ENCODE data around the gene CLCNKB. TPM values are rescaled to one million over a fixed set of nuclear protein-coding genes. Genes with fewer than 3 reads are reported as not detected.
"Not testable (repeated sequence)": the region's sequence is repeated elsewhere in the genome, so short reads cannot be mapped to it uniquely, and the experiment has no call there.

Gene CLCNKB
- polyA plus RNA-seq, 2 donors: 0.06 TPM; not detected in 1

- WGBS, 2 donors: 81 to 83% methylated on average over 6 of the region's 6 CpGs
- peaks cover 0 to 4% of the 10 kb centered on the region in 2 donors for H3K4me1 ChIP-seq (ENCODE audit: control insufficient read depth in 2 of 2, insufficient read depth in 2 of 2, low read length in 1 of 2)
- peak overlapping the region; percentile 77 to 81 for H3K27ac ChIP-seq (ENCODE audit: low read depth in 2 of 2, low read length in 1 of 2)
Measured at GRCh38 chr1:16020325-16020724, 23.3 kb upstream of the CLCNKB start.

DNA sequence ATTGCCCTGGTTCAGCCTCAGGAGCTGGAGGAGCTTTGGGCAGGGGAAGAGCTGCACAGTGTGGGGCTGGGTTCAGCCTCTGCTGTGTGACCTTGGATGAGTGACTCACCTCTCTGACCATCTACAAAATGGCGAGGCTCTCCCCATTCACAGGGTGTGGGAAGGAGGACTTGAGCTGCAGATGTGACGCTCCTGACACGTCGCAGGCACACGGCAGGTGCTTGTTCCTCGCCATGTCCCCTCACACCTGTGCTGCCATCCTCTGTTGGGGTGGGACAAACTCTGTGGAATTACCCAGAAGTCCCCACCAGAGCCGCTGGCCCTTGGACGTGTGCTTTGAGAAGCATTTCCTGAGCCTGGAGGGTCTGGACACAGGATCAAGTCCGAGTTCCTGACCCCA lies 22.7 kb upstream of the CLCNKB start:
- H3K27me3 ChIP-seq (ENCODE audit: control insufficient read depth in 1 of 2, insufficient read depth in 2 of 2, low read length in 2 of 2); H3K36me3 ChIP-seq (ENCODE audit: control insufficient read depth in 2 of 2, insufficient read depth in 2 of 2, low read length in 1 of 2); H3K9me3 ChIP-seq (ENCODE audit: control insufficient read depth in 2 of 2, insufficient read depth in 1 of 2, low read depth in 1 of 2, low read length in 1 of 2); H3K4me3 ChIP-seq (ENCODE audit: low read depth in 1 of 2, low read length in 2 of 2); H3K27ac ChIP-seq (ENCODE audit: low read depth in 2 of 2, low read length in 1 of 2); H3K4me1 ChIP-seq (ENCODE audit: control insufficient read depth in 2 of 2, insufficient read depth in 2 of 2, low read length in 1 of 2): not testable (repeated sequence)
- WGBS, 2 donors: 85% methylated on average over 8 to 9 of the region's 9 CpGs

More at GRCh38 chr1:16020325-16020724, 23.3 kb upstream of the CLCNKB start:
- Histone ChIP-seq H3K27me3 (ENCODE audit: control insufficient read depth in 1 of 2, insufficient read depth in 2 of 2, low read length in 2 of 2) (no peaks in the 10 kb centered on the region), H3K9me3 (ENCODE audit: control insufficient read depth in 2 of 2, insufficient read depth in 1 of 2, low read depth in 1 of 2, low read length in 1 of 2) (no peaks in the 10 kb centered on the region), H3K4me3 (ENCODE audit: low read depth in 1 of 2, low read length in 2 of 2) (no peak overlapping the region), H3K36me3 (ENCODE audit: control insufficient read depth in 2 of 2, insufficient read depth in 2 of 2, low read length in 1 of 2) (no peaks in the 10 kb centered on the region)

- H3K27ac ChIP-seq (ENCODE audit: low read depth in 2 of 2, low read length in 1 of 2): no peak within 1 kb of the TSS
- H3K4me1 ChIP-seq (ENCODE audit: control insufficient read depth in 2 of 2, insufficient read depth in 2 of 2, low read length in 1 of 2): peaks cover 0 to 4% of the 10 kb centered on the region in 2 donors
- WGBS, 2 donors: 44 to 45% methylated on average over 6 of the region's 6 CpGs
Measured at GRCh38 chr1:16021681-16022080, 21.9 kb upstream of the CLCNKB start, which contains the start of gene CLCNKA. Gene CLCNKA, plus strand, starts transcription at chr1:16022036. Its CDS starts 584 bp downstream, at chr1:16022620.

GRCh38 chr1:16022393-16022792 lies 21.2 kb upstream of the CLCNKB start:
- H3K36me3 ChIP-seq (ENCODE audit: control insufficient read depth in 2 of 2, insufficient read depth in 2 of 2, low read length in 1 of 2): no peaks in the 10 kb centered on the region
- no peaks in the 10 kb centered on the region for H3K9me3 ChIP-seq (ENCODE audit: control insufficient read depth in 2 of 2, insufficient read depth in 1 of 2, low read depth in 1 of 2, low read length in 1 of 2)
- H3K4me3 ChIP-seq (ENCODE audit: low read depth in 1 of 2, low read length in 2 of 2): no peak overlapping the region
- H3K27ac ChIP-seq (ENCODE audit: low read depth in 2 of 2, low read length in 1 of 2): no peak overlapping the region
- no peaks in the 10 kb centered on the region for H3K27me3 ChIP-seq (ENCODE audit: control insufficient read depth in 1 of 2, insufficient read depth in 2 of 2, low read length in 2 of 2)
- H3K4me1 ChIP-seq (ENCODE audit: control insufficient read depth in 2 of 2, insufficient read depth in 2 of 2, low read length in 1 of 2): peaks cover 0 to 4% of the 10 kb centered on the region in 2 donors
- 81 to 83% methylated on average over 9 to 11 of the region's 11 CpGs for WGBS, 2 donors

More at GRCh38 chr1:16021681-16022080, 21.9 kb upstream of the CLCNKB start, which contains the start of gene CLCNKA:
- Histone ChIP-seq H3K27me3 (ENCODE audit: control insufficient read depth in 1 of 2, insufficient read depth in 2 of 2, low read length in 2 of 2) (no peaks in the 10 kb centered on the region), H3K9me3 (ENCODE audit: control insufficient read depth in 2 of 2, insufficient read depth in 1 of 2, low read depth in 1 of 2, low read length in 1 of 2) (no peaks in the 10 kb centered on the region), H3K4me3 (ENCODE audit: low read depth in 1 of 2, low read length in 2 of 2) (no peak within 1 kb of the TSS), H3K36me3 (ENCODE audit: control insufficient read depth in 2 of 2, insufficient read depth in 2 of 2, low read length in 1 of 2) (no peaks in the 10 kb centered on the region)

DNA sequence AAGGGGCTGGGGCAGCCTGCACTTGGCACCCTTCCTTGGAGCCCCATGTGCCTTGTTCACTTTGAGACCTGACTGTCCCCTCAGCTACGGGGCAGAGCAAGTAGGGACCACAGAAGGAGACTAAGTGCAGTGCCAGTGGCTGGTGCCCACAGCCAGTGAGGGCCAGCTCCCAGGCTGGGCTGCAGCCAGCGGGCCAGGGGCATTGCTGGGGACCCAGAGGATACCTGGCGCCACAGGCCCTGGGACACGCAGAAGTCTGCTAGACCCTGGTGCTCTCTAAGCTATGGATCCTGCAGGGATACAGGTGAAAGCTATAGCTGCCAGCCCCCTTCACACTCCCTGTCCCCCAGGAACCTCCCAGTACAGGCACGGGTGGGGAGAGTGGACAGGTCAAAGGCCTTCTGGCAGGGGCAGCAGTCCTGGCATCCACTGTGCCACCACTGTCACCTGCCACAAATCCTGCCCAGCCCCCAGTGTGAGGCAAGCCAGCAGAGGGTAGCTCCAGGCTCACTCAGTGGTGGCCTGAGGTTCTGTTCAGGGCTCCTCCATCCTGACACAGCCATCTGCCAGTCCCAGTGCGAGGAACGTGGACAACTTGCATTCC lies 20.4 kb upstream of the CLCNKB start:
- WGBS, 2 donors: 74 to 87% methylated on average over 7 of the region's 7 CpGs
- no peaks in the 10 kb centered on the region for H3K4me1 ChIP-seq (ENCODE audit: control insufficient read depth in 2 of 2, insufficient read depth in 2 of 2, low read length in 1 of 2)
- no peaks in the 10 kb centered on the region for H3K9me3 ChIP-seq (ENCODE audit: control insufficient read depth in 2 of 2, insufficient read depth in 1 of 2, low read depth in 1 of 2, low read length in 1 of 2)
- no peaks in the 10 kb centered on the region for H3K27me3 ChIP-seq (ENCODE audit: control insufficient read depth in 1 of 2, insufficient read depth in 2 of 2, low read length in 2 of 2)
- no peak overlapping the region for H3K4me3 ChIP-seq (ENCODE audit: low read depth in 1 of 2, low read length in 2 of 2)
- H3K36me3 ChIP-seq (ENCODE audit: control insufficient read depth in 2 of 2, insufficient read depth in 2 of 2, low read length in 1 of 2): no peaks in the 10 kb centered on the region
- H3K27ac ChIP-seq (ENCODE audit: low read depth in 2 of 2, low read length in 1 of 2): no peak overlapping the region

DNA sequence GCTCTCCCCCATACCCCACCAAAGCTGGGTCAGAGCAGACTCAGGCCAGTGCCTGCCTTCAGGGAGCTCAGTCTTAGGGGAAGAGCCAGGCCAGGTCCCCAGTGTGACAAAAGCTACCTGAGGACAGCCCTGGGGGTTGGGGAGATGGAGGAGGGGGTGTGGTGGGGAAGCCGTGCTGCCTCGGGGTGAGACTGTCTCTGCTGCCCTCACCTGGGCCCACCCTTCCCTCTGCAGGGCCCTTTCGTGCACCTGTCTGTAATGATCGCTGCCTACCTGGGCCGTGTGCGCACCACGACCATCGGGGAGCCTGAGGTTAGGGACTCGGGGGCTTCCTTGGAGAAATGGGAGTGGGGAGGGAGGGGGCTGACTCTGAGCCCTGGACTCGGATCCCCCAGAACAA lies 17.3 kb upstream of the CLCNKB start:
- WGBS, 2 donors: 41 to 55% methylated on average over 6 to 9 of the region's 10 CpGs

DNA sequence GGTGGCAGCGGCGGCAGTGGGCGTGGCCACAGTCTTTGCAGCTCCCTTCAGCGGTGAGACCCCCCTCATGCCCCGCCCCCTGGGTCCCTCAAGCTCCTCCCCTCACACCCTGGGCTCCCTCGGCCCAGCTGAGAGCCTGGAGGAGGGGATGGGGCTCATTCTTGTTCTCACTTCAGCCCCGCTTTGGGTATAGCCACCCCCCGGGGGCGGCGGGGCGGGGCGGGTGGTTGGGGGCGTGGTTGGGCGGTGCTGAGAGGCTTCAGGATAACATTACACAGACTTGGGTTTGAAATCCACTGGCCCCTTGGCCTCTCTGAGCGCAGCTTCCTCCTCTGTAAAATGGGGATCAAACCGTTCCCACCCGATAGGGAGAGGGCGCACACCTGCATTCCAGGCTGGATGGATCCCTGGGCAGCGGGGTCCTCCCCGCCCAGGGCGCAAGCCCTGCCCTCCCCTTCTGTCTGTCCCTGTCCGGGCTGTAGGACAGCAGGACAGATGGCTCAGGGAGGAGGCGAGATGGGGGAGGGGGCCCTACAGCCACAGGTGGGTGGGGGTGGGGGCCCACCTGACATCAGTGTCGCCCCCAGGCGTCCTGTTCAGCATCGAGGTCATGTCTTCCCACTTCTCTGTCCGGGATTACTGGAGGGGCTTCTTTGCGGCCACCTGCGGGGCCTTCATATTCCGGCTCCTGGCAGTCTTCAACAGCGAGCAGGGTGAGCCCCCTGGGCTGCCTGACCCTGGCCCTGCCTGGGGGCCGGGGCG lies 16.7 kb upstream of the CLCNKB start:
- 6 to 11% methylated on average over 30 to 33 of the region's 33 CpGs for WGBS, 2 donors
- peaks cover 0 to 2% of the 10 kb centered on the region in 2 donors for H3K27me3 ChIP-seq (ENCODE audit: control insufficient read depth in 1 of 2, insufficient read depth in 2 of 2, low read length in 2 of 2)
- H3K9me3 ChIP-seq (ENCODE audit: control insufficient read depth in 2 of 2, insufficient read depth in 1 of 2, low read depth in 1 of 2, low read length in 1 of 2): no peaks in the 10 kb centered on the region
- H3K4me3 ChIP-seq (ENCODE audit: low read depth in 1 of 2, low read length in 2 of 2): no peak overlapping the region
- H3K36me3 ChIP-seq (ENCODE audit: control insufficient read depth in 2 of 2, insufficient read depth in 2 of 2, low read length in 1 of 2): no peaks in the 10 kb centered on the region
- no peaks in the 10 kb centered on the region for H3K4me1 ChIP-seq (ENCODE audit: control insufficient read depth in 2 of 2, insufficient read depth in 2 of 2, low read length in 1 of 2)
- no peak overlapping the region for H3K27ac ChIP-seq (ENCODE audit: low read depth in 2 of 2, low read length in 1 of 2)

More for the DNA sequence above, 17.3 kb upstream of the CLCNKB start:
- not testable (repeated sequence) for H3K4me3 ChIP-seq (ENCODE audit: low read depth in 1 of 2, low read length in 2 of 2); H3K4me1 ChIP-seq (ENCODE audit: control insufficient read depth in 2 of 2, insufficient read depth in 2 of 2, low read length in 1 of 2); H3K9me3 ChIP-seq (ENCODE audit: control insufficient read depth in 2 of 2, insufficient read depth in 1 of 2, low read depth in 1 of 2, low read length in 1 of 2); H3K27me3 ChIP-seq (ENCODE audit: control insufficient read depth in 1 of 2, insufficient read depth in 2 of 2, low read length in 2 of 2); H3K36me3 ChIP-seq (ENCODE audit: control insufficient read depth in 2 of 2, insufficient read depth in 2 of 2, low read length in 1 of 2); H3K27ac ChIP-seq (ENCODE audit: low read depth in 2 of 2, low read length in 1 of 2)

GRCh38 chr1:16028237-16029002 lies 15.2 kb upstream of the CLCNKB start:
- no peak overlapping the region for H3K4me3 ChIP-seq (ENCODE audit: low read depth in 1 of 2, low read length in 2 of 2)
- H3K36me3 ChIP-seq (ENCODE audit: control insufficient read depth in 2 of 2, insufficient read depth in 2 of 2, low read length in 1 of 2): no peaks in the 10 kb centered on the region
- H3K27ac ChIP-seq (ENCODE audit: low read depth in 2 of 2, low read length in 1 of 2): no peak overlapping the region
- H3K9me3 ChIP-seq (ENCODE audit: control insufficient read depth in 2 of 2, insufficient read depth in 1 of 2, low read depth in 1 of 2, low read length in 1 of 2): no peaks in the 10 kb centered on the region
- H3K27me3 ChIP-seq (ENCODE audit: control insufficient read depth in 1 of 2, insufficient read depth in 2 of 2, low read length in 2 of 2): peaks cover 0 to 2% of the 10 kb centered on the region in 2 donors
- WGBS, 2 donors: 58 to 59% methylated on average over 19 of the region's 19 CpGs
- H3K4me1 ChIP-seq (ENCODE audit: control insufficient read depth in 2 of 2, insufficient read depth in 2 of 2, low read length in 1 of 2): no peaks in the 10 kb centered on the region

DNA sequence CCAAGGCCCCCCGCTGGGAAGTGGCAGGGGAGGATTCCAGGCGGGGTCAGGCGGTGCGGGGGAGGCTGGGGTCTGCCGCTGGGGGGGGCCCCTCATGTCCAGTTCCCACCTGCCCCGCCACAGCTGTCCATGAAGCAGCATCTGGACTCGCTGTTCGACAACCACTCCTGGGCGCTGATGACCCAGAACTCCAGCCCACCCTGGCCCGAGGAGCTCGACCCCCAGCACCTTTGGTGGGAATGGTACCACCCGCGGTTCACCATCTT lies 14.6 kb upstream of the CLCNKB start:
- 75 to 79% methylated on average over 12 to 13 of the region's 13 CpGs for WGBS, 2 donors
- H3K9me3 ChIP-seq (ENCODE audit: control insufficient read depth in 2 of 2, insufficient read depth in 1 of 2, low read depth in 1 of 2, low read length in 1 of 2): not testable (repeated sequence)

More for the DNA sequence above, 14.6 kb upstream of the CLCNKB start:
- not testable (repeated sequence) for H3K27me3 ChIP-seq (ENCODE audit: control insufficient read depth in 1 of 2, insufficient read depth in 2 of 2, low read length in 2 of 2); H3K27ac ChIP-seq (ENCODE audit: low read depth in 2 of 2, low read length in 1 of 2); H3K4me3 ChIP-seq (ENCODE audit: low read depth in 1 of 2, low read length in 2 of 2); H3K4me1 ChIP-seq (ENCODE audit: control insufficient read depth in 2 of 2, insufficient read depth in 2 of 2, low read length in 1 of 2); H3K36me3 ChIP-seq (ENCODE audit: control insufficient read depth in 2 of 2, insufficient read depth in 2 of 2, low read length in 1 of 2)

Measured in esophagus (tissue), 2 donors.